GM21447 (cell line): ENCODE data around the gene CPN2.

Source experiments
- ATAC-seq: cut with Tn5 transposase; IDR thresholded peaks from one replicate; pipeline ENCODE4 v1.9.1; 2021; ENCODE audit not compliant: unreplicated experiment

Gene CPN2

GRCh38 chr3:194354315-194354714 is 3.2 kb upstream of the CPN2 start:
- no peak for ATAC-seq

DNA sequence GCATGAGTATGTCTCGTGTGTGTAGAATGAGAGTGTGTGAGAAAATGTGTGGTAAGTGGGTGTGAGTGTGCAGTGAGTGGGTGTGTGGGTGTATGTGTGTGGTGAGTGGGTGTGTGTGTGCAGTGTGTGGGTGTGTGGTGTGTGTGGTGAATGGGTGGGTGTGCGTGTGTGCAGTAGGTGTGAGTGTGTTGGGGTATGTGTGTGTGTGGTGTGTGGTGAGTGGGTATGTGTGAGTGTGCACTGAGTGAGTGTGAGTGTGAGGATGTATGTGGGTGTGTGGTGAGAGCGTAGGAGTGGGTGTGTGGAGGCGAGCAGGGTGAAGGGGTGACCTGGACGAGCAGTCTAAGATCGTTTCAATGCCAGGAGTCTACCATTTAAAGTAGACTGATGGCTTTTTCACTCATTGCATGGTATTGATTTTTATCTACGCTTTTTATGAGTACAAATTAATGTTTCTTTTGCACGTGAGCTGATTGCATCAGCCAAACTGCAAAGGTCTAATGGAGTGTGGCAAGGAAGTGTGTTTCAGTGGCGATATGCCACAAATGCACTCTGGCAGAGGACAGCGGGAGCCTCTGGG is 1.6 kb upstream of the CPN2 start:
- no peak for ATAC-seq

DNA sequence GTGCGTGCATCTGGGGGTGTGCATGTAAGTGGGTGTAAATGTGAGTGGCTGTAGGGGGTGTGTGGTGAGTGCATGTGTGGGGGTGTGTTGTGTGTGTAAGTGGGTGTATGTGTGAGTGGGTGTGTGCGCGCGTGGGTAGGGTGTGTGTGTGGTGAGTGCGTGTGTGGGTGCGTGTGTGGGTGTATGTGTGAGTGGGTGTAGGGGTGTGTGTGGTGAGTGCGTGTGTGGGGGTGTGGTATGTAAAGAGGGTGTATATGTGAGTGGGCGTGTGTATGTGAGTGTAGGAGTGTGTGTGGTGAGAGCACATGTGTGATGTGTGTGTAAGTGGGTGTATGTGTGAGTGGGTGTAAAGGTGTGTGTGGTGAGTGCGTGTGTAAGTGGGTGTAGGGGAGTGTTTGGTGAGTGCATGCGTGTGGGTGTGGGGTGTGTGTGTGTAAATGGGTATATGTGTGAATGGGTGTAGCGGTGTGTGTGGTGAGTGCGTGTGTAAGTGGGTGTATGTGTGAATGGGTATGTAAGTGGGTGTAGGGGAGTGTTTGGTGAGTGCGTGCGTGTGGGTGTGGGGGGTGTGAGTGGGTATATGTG is 916 bp upstream of the CPN2 start:
- ATAC-seq = no peak

- no peak for ATAC-seq
These were observed 429 bp downstream of the CPN2 start for GRCh38 chr3:194350726-194351071.

DNA sequence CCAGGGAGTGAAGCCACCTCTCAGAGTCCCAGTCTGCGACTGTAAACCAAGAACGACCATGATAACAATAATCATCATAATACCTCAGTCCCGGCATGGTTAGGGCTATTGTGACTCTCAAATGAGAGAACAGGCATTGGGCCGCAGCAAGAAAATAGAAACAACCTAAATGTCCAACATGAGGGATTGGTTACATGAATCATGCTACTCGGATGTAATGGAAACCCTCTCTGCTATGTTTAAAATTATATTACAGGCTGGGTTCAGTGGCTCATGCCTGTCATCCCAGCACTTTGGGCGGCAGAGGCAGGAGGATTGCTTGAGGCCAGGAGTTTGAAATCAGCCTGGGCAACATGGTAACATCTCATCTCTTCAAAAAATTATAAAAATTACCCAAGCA is 2.8 kb downstream of the CPN2 start:
- ATAC-seq = no peak

DNA sequence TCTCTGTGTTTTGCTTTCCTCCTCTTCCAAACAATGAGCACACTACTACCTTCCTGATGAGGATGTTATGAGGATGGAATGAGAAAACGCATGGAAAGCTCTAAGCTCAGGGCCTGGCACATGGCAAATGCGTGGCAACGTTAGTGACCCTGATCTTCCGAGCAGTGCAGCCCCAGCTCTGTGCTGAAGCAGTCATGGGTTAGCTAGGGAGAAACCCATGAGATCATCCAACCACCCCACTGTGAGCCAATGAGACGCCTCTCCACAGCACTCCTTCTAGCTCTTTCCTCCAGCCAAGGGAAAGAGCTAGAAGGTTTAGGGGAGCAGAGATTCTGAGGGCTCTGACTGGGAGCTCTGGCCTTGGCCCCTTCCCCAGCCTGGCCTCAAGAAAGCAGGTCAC is 4.5 kb downstream of the CPN2 start:
- no peak for ATAC-seq

GRCh38 chr3:194346035-194346434 is 5.1 kb downstream of the CPN2 start:
- ATAC-seq = no peak

DNA sequence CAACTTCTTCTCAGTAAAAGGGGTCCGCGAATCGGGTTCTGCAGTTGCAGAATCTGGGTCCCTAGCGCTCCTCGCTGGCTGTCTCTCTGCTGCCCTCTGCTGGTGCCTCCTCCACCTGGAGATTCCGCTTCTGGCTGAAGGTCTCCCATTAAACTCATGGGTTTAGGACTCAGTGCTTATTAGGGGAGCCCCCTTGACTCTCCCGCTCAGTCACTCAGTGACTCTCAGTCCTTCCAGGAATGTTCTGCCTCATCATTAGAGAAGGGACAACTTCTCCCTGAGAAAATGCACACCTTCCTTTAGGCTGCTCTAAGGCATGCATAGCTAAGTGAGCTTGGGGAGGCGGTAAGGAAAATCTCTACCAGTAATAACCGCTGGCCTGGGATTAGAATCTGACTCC is 7.1 kb downstream of the CPN2 start:
- ATAC-seq = no peak

DNA sequence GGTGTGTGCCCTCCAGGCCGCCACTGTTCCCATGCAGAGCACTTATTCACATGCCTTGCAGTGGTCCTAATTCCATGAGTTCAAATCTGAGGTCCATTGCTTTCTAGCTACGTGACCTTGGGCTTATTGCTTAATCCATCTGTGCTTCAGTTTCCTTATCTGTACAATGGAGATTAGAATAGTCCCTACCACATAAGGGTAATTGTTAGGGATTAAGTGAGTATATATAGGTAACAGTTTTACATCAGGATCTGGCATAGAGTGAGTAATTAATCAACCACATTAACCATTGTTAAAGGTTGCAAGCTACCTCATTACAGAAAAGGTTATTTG is 7.6 kb downstream of the CPN2 start:
- ATAC-seq = no peak

- ATAC-seq = no peak
These were observed 8.1 kb downstream of the CPN2 start for GRCh38 chr3:194342861-194343560.

- no peak for ATAC-seq
These were observed 10.2 kb downstream of the CPN2 start for GRCh38 chr3:194340757-194341400.

DNA sequence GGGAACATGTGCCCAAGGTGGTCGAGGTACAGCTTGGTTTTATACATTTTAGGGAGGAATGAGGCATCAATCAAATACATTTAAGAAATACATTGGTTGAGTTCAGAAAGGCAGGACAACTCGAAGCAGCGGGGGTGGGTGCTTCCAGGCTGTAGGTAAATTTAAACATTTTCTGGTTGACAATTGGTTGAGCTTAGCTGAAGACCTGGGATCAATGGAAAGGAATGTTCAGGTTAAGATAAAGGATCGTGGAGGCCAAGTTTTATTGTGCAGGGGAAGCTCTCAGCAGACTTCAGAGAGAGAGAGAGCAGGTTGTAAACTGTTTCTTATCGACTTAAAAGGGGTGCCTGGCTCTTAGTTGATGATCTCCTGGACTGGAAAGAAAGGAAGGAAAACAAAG is 11.3 kb downstream of the CPN2 start:
- no peak for ATAC-seq

DNA sequence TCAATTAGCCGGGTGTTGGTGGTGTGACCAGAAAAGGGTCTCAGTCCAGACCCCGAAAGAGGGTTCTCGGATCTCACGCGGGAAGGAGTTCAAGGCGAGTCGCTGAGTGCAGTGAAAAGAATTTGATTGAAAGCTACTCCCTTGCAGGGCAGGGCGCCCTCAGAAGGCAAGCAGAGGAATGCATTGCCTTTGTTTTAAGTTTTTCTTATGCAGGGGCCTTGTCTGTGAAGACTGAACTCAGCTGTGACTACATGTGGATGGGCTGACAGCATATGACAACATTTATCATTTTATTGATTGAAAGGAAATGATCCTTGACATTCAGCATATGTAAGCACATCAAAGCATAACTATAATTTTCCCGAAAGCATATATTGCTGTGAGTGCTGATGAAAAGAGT is 11.8 kb downstream of the CPN2 start:
- no peak for ATAC-seq

- no peak for ATAC-seq
These were observed 13.0 kb downstream of the CPN2 start for GRCh38 chr3:194337965-194338753.

GRCh38 chr3:194336601-194337355 is 14.3 kb downstream of the CPN2 start:
- ATAC-seq = no peak

- no peak for ATAC-seq
These were observed 17.2 kb downstream of the CPN2 start for GRCh38 chr3:194333981-194334320.

GRCh38 chr3:194333212-194333980 is 17.7 kb downstream of the CPN2 start:
- ATAC-seq = no peak

DNA sequence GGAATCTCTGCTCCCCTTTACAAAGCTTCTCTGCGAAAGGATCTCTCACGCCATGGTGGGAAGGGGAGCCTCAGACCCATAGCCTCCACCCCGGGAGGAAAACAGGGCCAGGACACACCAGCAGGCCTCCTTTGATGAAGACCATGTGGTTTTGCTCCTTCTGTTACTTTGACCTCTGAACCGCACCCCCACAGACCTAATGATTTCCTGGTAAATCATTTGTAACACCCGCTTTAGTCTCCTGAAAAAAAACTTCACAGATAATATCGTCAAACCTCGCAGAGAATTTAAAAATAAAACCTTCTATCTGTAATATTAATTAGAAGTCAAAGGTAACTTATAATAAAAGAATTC is 18.3 kb downstream of the CPN2 start:
- no peak for ATAC-seq

DNA sequence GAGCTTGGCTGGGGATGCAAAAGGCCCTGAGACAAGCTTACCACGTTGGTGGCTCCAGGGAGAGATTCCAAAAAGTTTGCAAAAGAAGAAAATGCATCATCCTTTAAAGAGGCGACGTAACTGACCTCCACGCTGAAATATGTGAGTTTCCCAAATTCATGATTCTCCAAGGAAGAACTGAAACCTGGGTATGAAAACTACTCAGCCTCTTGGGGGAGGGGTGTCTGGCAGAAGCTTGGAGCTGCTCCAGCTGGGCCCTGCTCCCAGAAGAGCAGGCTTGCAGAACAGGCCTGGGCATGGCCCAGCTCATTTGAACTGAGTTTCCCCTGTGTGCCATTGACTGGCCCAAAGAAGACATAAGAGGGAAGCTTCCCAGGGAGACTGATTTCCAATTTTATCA is 20.5 kb downstream of the CPN2 start:
- ATAC-seq = no peak

DNA sequence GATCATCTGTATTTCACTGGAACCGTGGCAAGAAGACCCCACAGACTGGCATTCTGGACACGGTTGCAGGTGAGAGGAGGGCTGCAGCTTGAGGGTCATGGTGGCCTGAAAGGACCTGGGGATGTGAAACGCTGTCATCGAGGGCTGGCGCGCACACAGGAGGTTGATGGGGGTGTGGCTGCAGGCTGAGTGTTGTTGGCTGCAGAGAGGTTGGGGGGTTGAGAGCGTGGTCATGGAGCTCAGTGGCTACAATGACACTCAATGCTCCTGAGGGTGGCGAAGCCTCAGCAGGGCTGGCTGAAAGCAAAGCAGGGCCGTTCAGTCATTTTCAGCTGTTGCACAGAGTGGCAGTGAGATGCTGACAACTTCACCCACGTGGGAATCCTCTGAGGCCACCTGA is 21.0 kb downstream of the CPN2 start:
- ATAC-seq = no peak
